Activated naive CD8-positive, alpha-beta T cell treated with anti-CD3 and anti-CD28 coated beads for 36 hours (primary cell): ENCODE results near the gene DMAC1. TPM values are rescaled to one million over a fixed set of nuclear protein-coding genes. Genes with fewer than 3 reads are reported as not detected.

Experiments
- DNase-seq: peaks from one replicate; pipeline ENCODE4 v3.0.0; 2021
- H3K27ac Mint-ChIP-seq: one replicate; pipeline ENCODE4 v1.8.0; 2022; ENCODE audit warnings: mild to moderate bottlenecking, moderate library complexity, mixed read lengths
- H3K27me3 Mint-ChIP-seq: one replicate; pipeline ENCODE4 v1.8.0; 2022; ENCODE audit warnings: mild to moderate bottlenecking, mixed read lengths
- H3K36me3 Mint-ChIP-seq: one replicate; pipeline ENCODE4 v1.8.0; 2021; ENCODE audit warnings: mild to moderate bottlenecking, mixed read lengths
- H3K4me1 Mint-ChIP-seq: one replicate; pipeline ENCODE4 v1.8.0; 2021; ENCODE audit warnings: mixed read lengths
- H3K4me3 Mint-ChIP-seq: one replicate; pipeline ENCODE4 v1.8.0; 2022; ENCODE audit warnings: mild to moderate bottlenecking, moderate library complexity, mixed read lengths
- H3K9me3 Mint-ChIP-seq: one replicate; pipeline ENCODE4 v1.8.0; 2022; ENCODE audit warnings: mixed read lengths
- total RNA-seq, 2 experiments: library from RNA; stranded (reverse); gene quantifications; one replicate each; pipeline ENCODE4 v1.2.3, GENCODE V29; 2021

DMAC1 gene
- total RNA-seq, result 10 to 100 TPM; 57.4 to 58.8 TPM

- Mint-ChIP-seq H3K27ac (peak within 1 kb of the TSS; percentile 97), H3K27me3 (no peaks in the 10 kb centered on the region), H3K4me3 (peak within 1 kb of the TSS; percentile 93), H3K4me1 (peaks cover 22% of the 10 kb centered on the region), H3K9me3 (no peaks in the 10 kb centered on the region), H3K36me3 (peaks cover 23% of the 10 kb centered on the region)
- peak; percentile 77 for DNase-seq
These were observed at the start of gene DMAC1 for GRCh38 chr9:7799234-7799943. Gene DMAC1, minus strand, starts transcription at chr9:7799778. Its CDS starts 44 bp downstream, at chr9:7799734.

- H3K27me3 Mint-ChIP-seq, result no peaks in the 10 kb centered on the region
- DNase-seq, result no peak
- no peak overlapping the region for H3K27ac Mint-ChIP-seq
These were observed 49.8 kb upstream of the DMAC1 start for GRCh38 chr9:7849362-7849761.

GRCh38 chr9:7848498-7848897 lies 48.9 kb upstream of the DMAC1 start:
- no peak overlapping the region for H3K4me3 Mint-ChIP-seq
- DNase-seq, result no peak
- H3K27ac Mint-ChIP-seq, result no peak overlapping the region
- no peaks in the 10 kb centered on the region for H3K36me3 Mint-ChIP-seq
- H3K4me1 Mint-ChIP-seq, result no peaks in the 10 kb centered on the region
- no peaks in the 10 kb centered on the region for H3K27me3 Mint-ChIP-seq
- H3K9me3 Mint-ChIP-seq, result no peaks in the 10 kb centered on the region

More at GRCh38 chr9:7849362-7849761, 49.8 kb upstream of the DMAC1 start:
- Mint-ChIP-seq H3K36me3 (no peaks in the 10 kb centered on the region), H3K9me3 (no peaks in the 10 kb centered on the region), H3K4me3 (no peak overlapping the region), H3K4me1 (no peaks in the 10 kb centered on the region)

GRCh38 chr9:7844242-7844641 lies 44.7 kb upstream of the DMAC1 start:
- H3K9me3 Mint-ChIP-seq, result no peaks in the 10 kb centered on the region

GRCh38 chr9:7841831-7842230 lies 42.3 kb upstream of the DMAC1 start:
- no peaks in the 10 kb centered on the region for H3K27me3 Mint-ChIP-seq
- H3K36me3 Mint-ChIP-seq, result no peaks in the 10 kb centered on the region
- H3K27ac Mint-ChIP-seq, result no peak overlapping the region
- no peak for DNase-seq
- H3K4me1 Mint-ChIP-seq, result no peaks in the 10 kb centered on the region
- H3K4me3 Mint-ChIP-seq, result no peak overlapping the region
- no peaks in the 10 kb centered on the region for H3K9me3 Mint-ChIP-seq

More at GRCh38 chr9:7844242-7844641, 44.7 kb upstream of the DMAC1 start:
- no peak for DNase-seq
- Mint-ChIP-seq H3K4me1 (no peaks in the 10 kb centered on the region), H3K27me3 (no peaks in the 10 kb centered on the region), H3K27ac (no peak overlapping the region), H3K36me3 (no peaks in the 10 kb centered on the region), H3K4me3 (no peak overlapping the region)

GRCh38 chr9:7834531-7834930 lies 35.0 kb upstream of the DMAC1 start:
- Mint-ChIP-seq H3K4me1 (no peaks in the 10 kb centered on the region), H3K27ac (no peak overlapping the region), H3K36me3 (no peaks in the 10 kb centered on the region), H3K9me3 (no peaks in the 10 kb centered on the region), H3K4me3 (no peak overlapping the region), H3K27me3 (no peaks in the 10 kb centered on the region)
- no peak for DNase-seq

GRCh38 chr9:7828334-7828733 lies 28.8 kb upstream of the DMAC1 start:
- no peak overlapping the region for H3K27ac Mint-ChIP-seq
- H3K27me3 Mint-ChIP-seq, result no peaks in the 10 kb centered on the region
- no peaks in the 10 kb centered on the region for H3K36me3 Mint-ChIP-seq
- DNase-seq, result no peak
- H3K4me3 Mint-ChIP-seq, result no peak overlapping the region
- H3K9me3 Mint-ChIP-seq, result no peaks in the 10 kb centered on the region
- H3K4me1 Mint-ChIP-seq, result no peaks in the 10 kb centered on the region

GRCh38 chr9:7827792-7828191 lies 28.2 kb upstream of the DMAC1 start:
- Mint-ChIP-seq H3K4me3 (no peak overlapping the region), H3K36me3 (no peaks in the 10 kb centered on the region), H3K9me3 (no peaks in the 10 kb centered on the region), H3K27me3 (no peaks in the 10 kb centered on the region), H3K27ac (no peak overlapping the region), H3K4me1 (no peaks in the 10 kb centered on the region)
- DNase-seq, result no peak

GRCh38 chr9:7827056-7827455 lies 27.5 kb upstream of the DMAC1 start:
- no peaks in the 10 kb centered on the region for H3K36me3 Mint-ChIP-seq
- no peak overlapping the region for H3K4me3 Mint-ChIP-seq
- no peaks in the 10 kb centered on the region for H3K9me3 Mint-ChIP-seq
- no peak overlapping the region for H3K27ac Mint-ChIP-seq
- no peaks in the 10 kb centered on the region for H3K4me1 Mint-ChIP-seq
- H3K27me3 Mint-ChIP-seq, result no peaks in the 10 kb centered on the region
- DNase-seq, result no peak

GRCh38 chr9:7823651-7824050 lies 24.1 kb upstream of the DMAC1 start:
- no peaks in the 10 kb centered on the region for H3K36me3 Mint-ChIP-seq
- H3K4me3 Mint-ChIP-seq, result no peak overlapping the region
- no peak overlapping the region for H3K27ac Mint-ChIP-seq
- DNase-seq, result no peak
- no peaks in the 10 kb centered on the region for H3K27me3 Mint-ChIP-seq
- no peaks in the 10 kb centered on the region for H3K4me1 Mint-ChIP-seq
- no peaks in the 10 kb centered on the region for H3K9me3 Mint-ChIP-seq

- no peak overlapping the region for H3K27ac Mint-ChIP-seq
- H3K9me3 Mint-ChIP-seq, result no peaks in the 10 kb centered on the region
- DNase-seq, result no peak
- peaks cover 3% of the 10 kb centered on the region for H3K4me1 Mint-ChIP-seq
- H3K27me3 Mint-ChIP-seq, result no peaks in the 10 kb centered on the region
- H3K36me3 Mint-ChIP-seq, result no peaks in the 10 kb centered on the region
- no peak overlapping the region for H3K4me3 Mint-ChIP-seq
These were observed 20.4 kb upstream of the DMAC1 start for GRCh38 chr9:7819984-7820383.

GRCh38 chr9:7816021-7816420 lies 16.4 kb upstream of the DMAC1 start:
- peaks cover 6% of the 10 kb centered on the region for H3K4me1 Mint-ChIP-seq
- DNase-seq, result no peak
- no peaks in the 10 kb centered on the region for H3K36me3 Mint-ChIP-seq
- H3K4me3 Mint-ChIP-seq, result no peak overlapping the region
- H3K9me3 Mint-ChIP-seq, result no peaks in the 10 kb centered on the region
- no peak overlapping the region for H3K27ac Mint-ChIP-seq
- H3K27me3 Mint-ChIP-seq, result no peaks in the 10 kb centered on the region

- Mint-ChIP-seq H3K4me1 (peaks cover 6% of the 10 kb centered on the region), H3K9me3 (no peaks in the 10 kb centered on the region), H3K27me3 (no peaks in the 10 kb centered on the region), H3K4me3 (no peak overlapping the region), H3K36me3 (no peaks in the 10 kb centered on the region), H3K27ac (no peak overlapping the region)
- DNase-seq, result no peak
These were observed 13.5 kb upstream of the DMAC1 start for GRCh38 chr9:7813030-7813429.

GRCh38 chr9:7811677-7812076 lies 12.1 kb upstream of the DMAC1 start:
- DNase-seq, result no peak
- Mint-ChIP-seq H3K27ac (no peak overlapping the region), H3K36me3 (no peaks in the 10 kb centered on the region), H3K4me3 (no peak overlapping the region), H3K9me3 (no peaks in the 10 kb centered on the region), H3K27me3 (no peaks in the 10 kb centered on the region), H3K4me1 (peaks cover 6% of the 10 kb centered on the region)

- DNase-seq, result no peak
- H3K4me3 Mint-ChIP-seq, result no peak overlapping the region
- no peak overlapping the region for H3K27ac Mint-ChIP-seq
- peaks cover 6% of the 10 kb centered on the region for H3K4me1 Mint-ChIP-seq
- no peaks in the 10 kb centered on the region for H3K9me3 Mint-ChIP-seq
- peaks cover 9% of the 10 kb centered on the region for H3K36me3 Mint-ChIP-seq
- no peaks in the 10 kb centered on the region for H3K27me3 Mint-ChIP-seq
These were observed 3.1 kb upstream of the DMAC1 start for GRCh38 chr9:7802666-7803065.

- peaks cover 23% of the 10 kb centered on the region for H3K36me3 Mint-ChIP-seq
- peak overlapping the region; percentile 97 for H3K27ac Mint-ChIP-seq
- no peaks in the 10 kb centered on the region for H3K27me3 Mint-ChIP-seq
- DNase-seq, result no peak
- peaks cover 19% of the 10 kb centered on the region for H3K4me1 Mint-ChIP-seq
- H3K9me3 Mint-ChIP-seq, result no peaks in the 10 kb centered on the region
- peak overlapping the region; percentile 93 for H3K4me3 Mint-ChIP-seq
These were observed 337 bp upstream of the DMAC1 start for GRCh38 chr9:7799944-7800285.
